ENCODE data around the gene CCNYL1.

CCNYL1 gene

GRCh38 chr2:207763303-207763917 is 52.0 kb downstream of the CCNYL1 start:
- no peak for TF ChIP-seq ZFP30 (CRISPR knock-in tag; IDR thresholded peaks at IDR 0.05)
- TF ChIP-seq SNAI2 (CRISPR knock-in tag; IDR thresholded peaks at IDR 0.05) = no peak
- TF ChIP-seq GLIS3 (CRISPR knock-in tag; IDR thresholded peaks at IDR 0.05) = no peak
- no peak for TF ChIP-seq BACH2 (CRISPR knock-in tag; IDR thresholded peaks at IDR 0.05; ENCODE audit: borderline replicate concordance)
- TF ChIP-seq ZFP3 (CRISPR knock-in tag; IDR thresholded peaks at IDR 0.05) = no peak
- no peak for TF ChIP-seq ZNF565 (CRISPR knock-in tag; conservative IDR thresholded peaks at IDR 0.05; ENCODE audit: low read depth)
- no peak for TF ChIP-seq ZNF8 (CRISPR knock-in tag; IDR thresholded peaks at IDR 0.05)
- TF ChIP-seq TSHZ2 (CRISPR knock-in tag; IDR thresholded peaks at IDR 0.05) = no peak
- no peak for TF ChIP-seq CREB5 (CRISPR knock-in tag; IDR thresholded peaks at IDR 0.05; ENCODE audit: low read depth)
- TF ChIP-seq PPARA (CRISPR knock-in tag; IDR thresholded peaks at IDR 0.05; ENCODE audit: borderline replicate concordance) = no peak
- no peak for TF ChIP-seq TOX (CRISPR knock-in tag; IDR thresholded peaks at IDR 0.05; ENCODE audit: borderline replicate concordance)
- TF ChIP-seq CSDC2 (CRISPR knock-in tag; IDR thresholded peaks at IDR 0.05) = no peak
- ATAC-seq = no peak

GRCh38 chr2:207764096-207764630 is 52.7 kb downstream of the CCNYL1 start:
- ATAC-seq = no peak
- TF ChIP-seq CSRNP3 (CRISPR knock-in tag; IDR thresholded peaks at IDR 0.05) (no peak), CSDC2 (CRISPR knock-in tag; IDR thresholded peaks at IDR 0.05) (no peak), ZNF8 (CRISPR knock-in tag; IDR thresholded peaks at IDR 0.05) (no peak), ZNF565 (CRISPR knock-in tag; conservative IDR thresholded peaks at IDR 0.05; ENCODE audit: low read depth) (no peak), OSR1 (CRISPR knock-in tag; IDR thresholded peaks at IDR 0.05) (no peak)

GRCh38 chr2:207765547-207765946 is 54.1 kb downstream of the CCNYL1 start:
- no peak for TF ChIP-seq ZFP30 (CRISPR knock-in tag; IDR thresholded peaks at IDR 0.05)
- TF ChIP-seq GLIS3 (CRISPR knock-in tag; IDR thresholded peaks at IDR 0.05) = no peak
- TF ChIP-seq ARNTL (CRISPR knock-in tag; IDR thresholded peaks at IDR 0.05; ENCODE audit: borderline replicate concordance, low read depth) = no peak
- TF ChIP-seq ZC3H10 (CRISPR knock-in tag; IDR thresholded peaks at IDR 0.05) = no peak
- no peak for TF ChIP-seq PPARA (CRISPR knock-in tag; IDR thresholded peaks at IDR 0.05; ENCODE audit: borderline replicate concordance)
- TF ChIP-seq BACH2 (CRISPR knock-in tag; IDR thresholded peaks at IDR 0.05; ENCODE audit: borderline replicate concordance) = no peak
- no peak for TF ChIP-seq TCF4 (CRISPR knock-in tag; IDR thresholded peaks at IDR 0.05; ENCODE audit: borderline replicate concordance)
- TF ChIP-seq OSR1 (CRISPR knock-in tag; IDR thresholded peaks at IDR 0.05) = no peak
- no peak for TF ChIP-seq POU6F1 (CRISPR knock-in tag; IDR thresholded peaks at IDR 0.05; ENCODE audit: borderline replicate concordance, low read depth)
- no peak for TF ChIP-seq TOX (CRISPR knock-in tag; IDR thresholded peaks at IDR 0.05; ENCODE audit: borderline replicate concordance)
- no peak for TF ChIP-seq ISL1 (CRISPR knock-in tag; IDR thresholded peaks at IDR 0.05)
- TF ChIP-seq ESRRG (CRISPR knock-in tag; IDR thresholded peaks at IDR 0.05) = no peak
- no peak for TF ChIP-seq SNAI2 (CRISPR knock-in tag; IDR thresholded peaks at IDR 0.05)
- no peak for TF ChIP-seq ZNF70 (CRISPR knock-in tag; IDR thresholded peaks at IDR 0.05)

More at GRCh38 chr2:207765547-207765946, 54.1 kb downstream of the CCNYL1 start:
- no peak for ATAC-seq
